Brain microvascular endothelial cell (primary cell): ENCODE measurements around the gene KCTD7.
"Not testable (repeated sequence)": the region's sequence is repeated elsewhere in the genome, so short reads cannot be mapped to it uniquely, and the experiment has no call there.

Experiments used
- DNase-seq: peaks from one replicate; pipeline ENCODE4 v3.0.0-alpha.2; 2020
- H3K27ac ChIP-seq: fragments of 250-450 bp; sonication (Bioruptor Pico); 2 replicates; pipeline ENCODE4 v1.5.1; 2020; ENCODE audit warnings: mild to moderate bottlenecking, moderate library complexity
- H3K27me3 ChIP-seq: fragments of 250-450 bp; sonication (Bioruptor Pico); replicated peaks from 2 replicates; pipeline ENCODE4 v1.5.1; 2020; ENCODE audit warnings: mild to moderate bottlenecking
- H3K36me3 ChIP-seq: fragments of 250-450 bp; sonication (Bioruptor Pico); replicated peaks from 2 replicates; pipeline ENCODE4 v1.5.1; 2020; ENCODE audit warnings: mild to moderate bottlenecking
- H3K4me3 ChIP-seq: 2 replicates; pipeline ENCODE4 v1.5.1; 2011; ENCODE audit warnings: low read depth, mild to moderate bottlenecking, control low read depth, low read length, moderate library complexity
- in situ Hi-C: cut with HindIII; loops from 2 replicates; pipeline ENCODE4 v1.10.0; 2017; ENCODE audit warnings: low sequenced_read_pairs, low pct_ligation_motif_present
- TF ChIP-seq, protein P1 (sequence below): IDR thresholded peaks from 2 replicates; pipeline ENCODE4 v1.5.1; 2011; ENCODE audit warnings: low read depth, mild to moderate bottlenecking, moderate library complexity, low read length, control low read depth, inconsistent platforms; ENCODE audit errors: missing control alignments

KCTD7 gene

GRCh38 chr7:66628361-66629221 is at the start of gene KCTD7:
Gene KCTD7, plus strand, starts transcription at chr7:66628881. Its CDS starts 184 bp downstream, at chr7:66629065.
- TF ChIP-seq, protein P1, sequence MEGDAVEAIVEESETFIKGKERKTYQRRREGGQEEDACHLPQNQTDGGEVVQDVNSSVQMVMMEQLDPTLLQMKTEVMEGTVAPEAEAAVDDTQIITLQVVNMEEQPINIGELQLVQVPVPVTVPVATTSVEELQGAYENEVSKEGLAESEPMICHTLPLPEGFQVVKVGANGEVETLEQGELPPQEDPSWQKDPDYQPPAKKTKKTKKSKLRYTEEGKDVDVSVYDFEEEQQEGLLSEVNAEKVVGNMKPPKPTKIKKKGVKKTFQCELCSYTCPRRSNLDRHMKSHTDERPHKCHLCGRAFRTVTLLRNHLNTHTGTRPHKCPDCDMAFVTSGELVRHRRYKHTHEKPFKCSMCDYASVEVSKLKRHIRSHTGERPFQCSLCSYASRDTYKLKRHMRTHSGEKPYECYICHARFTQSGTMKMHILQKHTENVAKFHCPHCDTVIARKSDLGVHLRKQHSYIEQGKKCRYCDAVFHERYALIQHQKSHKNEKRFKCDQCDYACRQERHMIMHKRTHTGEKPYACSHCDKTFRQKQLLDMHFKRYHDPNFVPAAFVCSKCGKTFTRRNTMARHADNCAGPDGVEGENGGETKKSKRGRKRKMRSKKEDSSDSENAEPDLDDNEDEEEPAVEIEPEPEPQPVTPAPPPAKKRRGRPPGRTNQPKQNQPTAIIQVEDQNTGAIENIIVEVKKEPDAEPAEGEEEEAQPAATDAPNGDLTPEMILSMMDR = no peak
- peak; percentile 96 for DNase-seq
- in situ Hi-C loops = no loop called here
- Histone ChIP-seq H3K27ac (peak within 1 kb of the TSS; percentile 95), H3K36me3 (peaks cover 3% of the 10 kb centered on the region), H3K4me3 (peak within 1 kb of the TSS; percentile 69), H3K27me3 (no peaks in the 10 kb centered on the region)

GRCh38 chr7:66580380-66580779 is 48.3 kb upstream of the KCTD7 start:
- H3K36me3 ChIP-seq = peaks cover 13% of the 10 kb centered on the region
- DNase-seq, H3K4me3 ChIP-seq, in situ Hi-C loops, H3K27me3 ChIP-seq, H3K27ac ChIP-seq: not testable (repeated sequence)

- in situ Hi-C loops, DNase-seq: not testable (repeated sequence)
These were observed 45.7 kb upstream of the KCTD7 start for GRCh38 chr7:66582816-66583489.

DNA sequence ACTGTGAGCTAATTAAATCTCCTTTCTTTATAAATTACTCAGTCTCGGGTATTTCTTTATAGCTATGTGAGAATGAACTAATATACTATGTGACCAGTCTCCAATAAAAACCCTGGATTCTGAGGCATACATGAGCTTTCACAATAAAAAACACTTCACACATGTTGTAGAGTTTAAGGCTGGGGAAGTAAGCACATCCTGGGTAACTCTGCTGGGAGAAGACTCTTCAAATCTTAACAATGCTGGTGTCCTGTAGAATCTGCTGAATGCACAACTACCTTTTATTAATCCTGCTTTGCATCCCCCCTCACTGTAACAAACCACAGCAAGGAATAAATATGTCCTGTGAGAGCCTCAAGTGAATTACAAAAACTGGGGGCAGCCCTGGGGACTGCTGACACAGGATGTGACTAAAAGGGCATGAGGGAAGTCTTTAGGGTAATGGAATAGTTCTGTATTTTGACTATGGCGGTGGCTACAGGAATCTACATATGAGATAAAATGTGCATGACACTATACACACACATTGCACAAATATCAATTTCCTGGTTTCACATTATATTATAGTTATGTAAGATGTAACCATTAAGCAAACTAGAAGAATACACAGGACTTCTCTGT is 45.1 kb upstream of the KCTD7 start:
- Histone ChIP-seq H3K4me3 (no peak overlapping the region), H3K36me3 (peaks cover 10% of the 10 kb centered on the region), H3K27me3 (no peaks in the 10 kb centered on the region), H3K27ac (no peak overlapping the region)
- TF ChIP-seq, protein P1 = no peak
- no peak for DNase-seq
- in situ Hi-C loops = no loop called here

More at GRCh38 chr7:66582816-66583489, 45.7 kb upstream of the KCTD7 start:
- H3K36me3 ChIP-seq = peaks cover 10% of the 10 kb centered on the region
- not testable (repeated sequence) for H3K4me3 ChIP-seq, H3K27me3 ChIP-seq, H3K27ac ChIP-seq

DNA sequence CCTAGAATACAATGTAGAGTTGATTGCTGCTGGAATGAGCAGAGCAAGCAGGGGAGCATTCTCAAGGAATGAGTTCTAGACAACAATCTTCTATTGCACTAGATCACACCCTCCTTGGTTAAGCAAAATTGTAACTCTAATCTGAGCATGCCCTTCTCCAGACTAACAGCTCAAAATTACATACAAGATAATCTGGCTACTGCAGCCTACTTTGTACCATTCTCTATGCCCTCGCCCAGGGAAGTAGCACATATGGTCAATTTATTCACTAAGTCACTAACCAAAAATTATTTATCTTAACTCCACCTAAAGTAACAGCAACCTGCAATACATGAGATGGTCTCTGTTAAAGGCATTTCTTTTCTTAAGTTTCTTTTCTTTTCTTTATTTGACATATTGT is 42.5 kb upstream of the KCTD7 start:
- H3K27me3 ChIP-seq = no peaks in the 10 kb centered on the region
- H3K4me3 ChIP-seq = no peak overlapping the region
- no peak for DNase-seq
- TF ChIP-seq, protein P1 = no peak
- peaks cover 5% of the 10 kb centered on the region for H3K36me3 ChIP-seq
- no peak overlapping the region for H3K27ac ChIP-seq
- in situ Hi-C loops = no loop called here

DNA sequence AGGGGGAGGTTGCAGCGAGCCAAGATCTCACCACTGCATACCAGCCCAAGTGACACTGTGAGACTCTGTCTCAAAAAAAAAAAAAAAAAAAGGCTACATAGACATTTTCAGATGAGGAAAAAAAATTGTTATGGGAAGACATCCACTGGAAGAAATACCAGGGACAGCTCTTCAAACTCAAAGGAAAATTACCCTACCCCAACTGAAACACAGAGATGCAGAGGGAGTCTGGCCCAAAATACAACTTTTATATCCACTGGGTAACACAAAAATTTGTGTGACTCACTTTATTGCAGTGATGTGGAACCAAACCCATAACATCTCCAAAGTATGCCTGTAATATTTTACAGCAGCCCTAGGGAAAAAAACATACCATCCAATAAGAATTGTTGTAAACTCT is 40.5 kb upstream of the KCTD7 start:
- H3K36me3 ChIP-seq, H3K27ac ChIP-seq, H3K4me3 ChIP-seq, H3K27me3 ChIP-seq, DNase-seq, in situ Hi-C loops: not testable (repeated sequence)

DNA sequence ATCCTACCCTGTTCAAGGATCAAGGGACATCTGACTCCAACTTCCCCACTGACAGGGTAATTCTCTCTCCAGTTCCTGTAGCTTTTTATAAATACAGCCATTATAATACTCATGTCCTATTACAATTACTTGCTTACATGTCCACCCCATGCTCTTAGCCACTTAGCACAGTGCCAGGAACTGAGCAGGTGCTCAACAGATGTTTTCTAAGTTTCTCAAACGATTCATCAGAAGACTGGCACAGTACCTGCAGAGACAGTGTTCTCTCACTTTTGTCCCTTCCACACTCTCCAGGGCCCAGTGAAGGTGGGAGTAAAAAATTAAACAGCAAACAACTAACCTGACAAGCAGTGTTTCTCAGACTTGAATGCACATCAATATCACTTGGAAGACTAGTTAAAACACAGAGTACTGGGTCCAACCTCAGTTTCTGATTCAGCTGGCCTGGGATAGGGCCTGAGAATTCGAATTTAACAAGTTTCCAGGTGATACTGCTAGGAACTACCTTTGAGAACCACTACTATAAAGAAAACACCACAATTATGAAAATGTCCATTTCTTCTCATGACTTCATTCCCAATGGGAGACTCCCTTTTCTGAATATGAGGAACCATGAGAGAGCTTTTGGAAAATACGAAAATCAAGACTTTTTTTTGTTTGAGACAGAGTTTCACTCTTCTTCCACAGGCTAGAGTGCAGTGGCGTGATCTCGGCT is 39.7 kb upstream of the KCTD7 start:
- H3K4me3 ChIP-seq, DNase-seq, in situ Hi-C loops, H3K27ac ChIP-seq, H3K27me3 ChIP-seq, H3K36me3 ChIP-seq: not testable (repeated sequence)

DNA sequence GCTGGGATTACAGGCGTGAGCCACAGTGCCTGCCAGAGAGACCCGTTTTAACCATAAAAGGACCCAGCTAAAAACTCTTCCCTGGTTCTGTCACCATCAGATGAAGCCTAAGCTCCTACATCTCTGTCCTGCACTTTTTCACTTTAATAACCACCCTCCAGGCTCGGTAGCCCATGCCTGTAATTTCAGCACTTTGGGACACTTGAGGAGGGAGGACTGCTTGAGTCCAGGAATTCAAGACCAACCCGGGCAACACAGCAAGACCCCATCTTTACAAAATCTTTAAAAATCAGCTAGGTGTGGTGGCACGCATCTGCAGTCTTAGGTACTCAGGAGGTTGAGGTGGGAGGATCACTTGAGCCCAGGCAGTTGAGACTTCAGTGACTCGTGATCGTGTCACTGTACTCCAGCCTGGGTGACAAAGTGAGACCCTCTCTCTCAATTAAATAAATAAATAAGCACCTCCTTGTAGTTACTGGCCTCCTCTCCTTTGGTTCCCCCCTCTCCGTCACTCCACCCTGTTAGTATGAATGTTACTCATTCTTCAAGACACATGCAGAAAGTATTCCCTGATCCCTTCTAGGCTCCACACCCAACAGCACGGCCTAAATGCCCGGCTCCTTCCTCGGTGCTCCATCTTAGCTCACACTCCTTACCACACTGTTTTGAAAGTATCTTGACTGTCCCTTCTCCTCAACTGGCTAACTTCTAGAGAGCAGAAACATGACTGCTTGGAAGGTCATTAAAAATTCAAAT is 38.2 kb upstream of the KCTD7 start:
- Histone ChIP-seq H3K4me3 (peak overlapping the region; percentile 96), H3K27ac (peak overlapping the region; percentile 97)
- DNase-seq = peak; percentile 29
- H3K36me3 ChIP-seq, in situ Hi-C loops, H3K27me3 ChIP-seq: not testable (repeated sequence)

GRCh38 chr7:66591058-66591798 is 37.5 kb upstream of the KCTD7 start:
- H3K27ac ChIP-seq = peak overlapping the region; percentile 97
- in situ Hi-C loops, H3K27me3 ChIP-seq, H3K36me3 ChIP-seq: not testable (repeated sequence)
- H3K4me3 ChIP-seq = peak overlapping the region; percentile 96
- peak; percentile 12 for DNase-seq
